ENCODE data around the gene DPP10.

DNA sequence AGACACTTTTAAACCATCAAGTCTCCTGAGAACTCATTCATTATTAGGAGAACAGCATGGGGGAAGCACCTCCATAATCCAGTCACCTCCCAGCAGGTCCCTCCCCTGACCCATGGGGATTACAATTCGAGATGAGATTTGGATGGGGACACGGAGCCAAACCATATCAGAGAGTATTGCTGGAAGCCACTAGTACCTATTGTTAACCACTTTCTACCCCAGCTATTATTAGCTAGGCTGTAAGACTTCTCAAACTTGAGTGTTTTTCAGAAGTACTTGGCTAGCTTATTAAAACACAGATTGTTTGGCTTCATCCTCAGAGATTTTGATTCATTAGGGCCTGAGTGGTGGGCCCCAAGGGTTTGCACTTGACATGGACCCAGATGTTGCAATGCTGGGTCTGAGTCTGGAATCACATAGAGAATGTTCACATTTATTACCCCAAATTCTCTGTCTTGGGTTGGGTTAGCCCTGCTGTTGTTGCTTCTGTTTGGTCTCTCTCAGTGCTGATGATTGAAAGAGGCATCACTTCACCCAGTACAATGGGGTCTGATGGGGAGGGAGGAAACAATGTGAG is 506.9 kb downstream of the DPP10 start:
- TF ChIP-seq POLR2AphosphoS5 (IDR thresholded peaks at IDR 0.05) (no peak), CTCF (IDR thresholded peaks at IDR 0.05) (no peak)

Data from esophagus muscularis mucosa (tissue), 3 donors.